HUES48 (cell line): ENCODE results near the gene CDC14A.
"Not testable (repeated sequence)": the region's sequence is repeated elsewhere in the genome, so short reads cannot be mapped to it uniquely, and the experiment has no call there.

ENCODE experiments used
- H3K27ac ChIP-seq: one replicate; pipeline ENCODE4 v1.7.0; 2013; ENCODE audit warnings: low read depth, low read length, inconsistent platforms
- H3K27me3 ChIP-seq: 2 replicates; pipeline ENCODE4 v1.6.1; 2013; ENCODE audit warnings: mild to moderate bottlenecking, low read length; ENCODE audit not compliant: control insufficient read depth, insufficient read depth
- H3K36me3 ChIP-seq: 2 replicates; pipeline ENCODE4 v1.6.1; 2013; ENCODE audit warnings: low read length; ENCODE audit not compliant: control insufficient read depth, insufficient read depth
- H3K4me1 ChIP-seq: 2 replicates; pipeline ENCODE4 v1.6.1; 2013; ENCODE audit warnings: mild to moderate bottlenecking, low read length; ENCODE audit not compliant: control insufficient read depth, insufficient read depth
- H3K4me3 ChIP-seq: 2 replicates; pipeline ENCODE4 v1.5.1; 2013; ENCODE audit warnings: mild to moderate bottlenecking, low read depth, low read length
- H3K9ac ChIP-seq: 2 replicates; pipeline ENCODE4 v1.6.1; 2013; ENCODE audit warnings: mild to moderate bottlenecking, low read depth, low read length, moderate library complexity
- H3K9me3 ChIP-seq: 2 replicates; pipeline ENCODE4 v1.6.1; 2013; ENCODE audit warnings: low read length; ENCODE audit not compliant: control insufficient read depth, insufficient read depth

Gene CDC14A

DNA sequence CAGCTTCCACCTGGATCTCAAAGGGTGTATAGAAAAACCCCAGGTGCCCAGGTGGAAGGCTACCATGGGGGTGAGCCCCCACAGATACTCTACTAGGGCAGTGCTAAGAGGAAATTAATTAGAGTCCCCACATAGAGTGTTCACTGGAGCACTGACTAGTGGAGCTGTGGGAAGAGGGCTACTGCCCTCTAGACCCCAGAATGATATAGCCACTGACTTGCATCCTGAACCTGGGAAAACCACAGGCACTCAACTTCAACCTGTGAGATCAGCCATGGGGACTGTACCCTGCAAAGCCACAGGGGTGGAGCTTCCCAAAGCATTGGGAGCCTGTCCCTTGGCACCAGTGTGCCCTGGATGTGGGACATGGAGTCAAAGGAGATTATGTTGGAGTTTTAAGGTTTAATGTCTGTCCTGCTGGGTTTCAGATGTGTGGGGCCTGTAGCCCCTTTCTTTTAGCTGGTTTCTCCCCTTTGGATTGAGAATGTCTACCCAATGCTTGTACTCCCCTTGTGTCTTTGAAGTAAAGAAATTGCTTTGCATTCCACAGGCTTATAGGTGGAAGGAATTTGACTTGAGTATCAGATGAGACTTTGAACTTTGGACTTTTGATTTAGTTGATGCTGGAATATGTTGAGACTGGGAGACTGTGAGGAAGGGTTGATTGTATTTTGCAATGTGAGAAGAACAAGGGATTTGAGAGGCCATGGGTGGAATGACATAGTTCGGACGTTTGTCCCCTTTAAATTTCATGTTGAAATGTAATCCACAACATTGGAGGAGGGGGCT is 31.8 kb upstream of the CDC14A start:
- H3K9ac ChIP-seq = no peak overlapping the region
- H3K4me1 ChIP-seq = peaks cover 15% of the 10 kb centered on the region
- H3K36me3 ChIP-seq = no peaks in the 10 kb centered on the region
- H3K9me3 ChIP-seq = peaks cover 25% of the 10 kb centered on the region
- H3K4me3 ChIP-seq = no peak overlapping the region
- no peaks in the 10 kb centered on the region for H3K27me3 ChIP-seq
- H3K27ac ChIP-seq = no peak overlapping the region

DNA sequence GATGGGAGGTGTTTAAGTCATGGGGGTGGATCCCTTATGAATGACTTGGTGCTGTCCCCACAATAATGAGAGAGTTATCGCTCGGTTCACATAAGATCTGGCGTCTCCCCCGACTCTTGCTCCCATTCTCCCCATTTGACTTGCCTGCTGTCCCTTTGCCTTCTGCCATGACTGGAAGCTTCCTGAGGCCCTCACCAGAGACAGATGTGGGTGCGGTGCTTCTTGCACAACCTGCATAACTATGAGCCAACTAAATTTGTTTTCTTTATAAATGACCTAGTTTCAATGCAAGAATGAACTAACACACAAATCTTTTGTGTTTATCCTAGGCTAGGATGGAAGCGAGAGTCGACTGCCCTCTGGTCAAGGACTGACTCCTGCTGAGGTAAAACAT is 31.2 kb upstream of the CDC14A start:
- no peak overlapping the region for H3K9ac ChIP-seq
- H3K27ac ChIP-seq = no peak overlapping the region
- peaks cover 20% of the 10 kb centered on the region for H3K9me3 ChIP-seq
- no peaks in the 10 kb centered on the region for H3K27me3 ChIP-seq
- H3K36me3 ChIP-seq = no peaks in the 10 kb centered on the region
- no peak overlapping the region for H3K4me3 ChIP-seq
- H3K4me1 ChIP-seq = peaks cover 18% of the 10 kb centered on the region

DNA sequence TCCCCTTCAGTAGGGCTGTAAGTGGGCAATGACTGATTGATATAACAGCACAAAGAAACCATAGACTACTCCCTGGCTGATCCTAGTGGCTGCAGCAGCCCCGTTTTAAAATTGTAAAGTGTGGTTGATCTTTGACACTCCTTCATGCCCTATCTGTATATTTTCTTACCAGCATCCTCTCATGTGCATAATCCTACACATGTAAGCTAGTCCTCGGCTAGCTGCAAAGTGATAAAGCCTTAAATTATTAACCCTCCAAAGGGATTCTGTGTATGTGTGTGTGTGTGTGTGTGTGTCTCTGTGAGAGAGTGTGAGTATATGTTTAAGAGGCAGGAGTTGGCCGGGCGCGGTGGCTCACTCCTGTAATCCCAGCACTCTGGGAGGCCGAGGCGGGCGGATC is 30.8 kb upstream of the CDC14A start:
- Histone ChIP-seq H3K27me3 (no peaks in the 10 kb centered on the region), H3K36me3 (no peaks in the 10 kb centered on the region)

DNA sequence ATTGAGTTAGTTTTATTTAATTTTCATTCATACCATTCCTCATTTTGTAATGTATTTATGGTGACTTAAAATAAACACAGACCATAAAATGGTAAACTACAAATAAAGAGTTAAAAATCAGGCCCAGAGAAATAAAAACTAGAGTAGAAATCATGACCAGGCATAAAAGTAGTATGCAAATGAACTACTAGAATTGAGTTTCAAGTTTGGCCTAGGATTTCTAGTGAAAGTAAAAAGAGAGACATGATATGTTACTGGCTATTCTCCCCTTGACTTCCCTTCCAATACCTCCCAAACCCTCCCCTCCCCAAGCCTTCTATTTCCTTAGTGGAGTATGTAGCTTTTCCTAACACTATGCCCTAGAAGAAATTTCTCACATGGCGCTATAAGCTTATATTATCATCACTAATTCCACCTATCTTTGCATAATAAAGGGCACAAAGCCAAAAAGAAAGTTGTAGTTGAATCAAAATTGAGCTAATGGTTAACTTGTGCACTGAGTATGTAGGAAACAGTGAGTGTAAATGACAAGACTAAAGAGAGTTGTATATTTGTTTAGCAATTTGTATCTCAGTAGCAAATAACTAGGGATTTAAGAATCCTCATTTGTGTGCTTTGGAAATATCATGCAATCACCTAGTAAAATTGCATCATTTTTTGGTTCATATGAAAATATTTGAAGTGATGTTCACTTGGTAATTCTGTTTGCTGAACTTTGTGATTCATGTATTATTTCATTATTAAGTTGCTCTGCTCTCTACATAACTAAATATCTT is 29.7 kb upstream of the CDC14A start:
- Histone ChIP-seq H3K27me3 (no peaks in the 10 kb centered on the region), H3K4me3 (no peak overlapping the region), H3K36me3 (no peaks in the 10 kb centered on the region), H3K9me3 (peaks cover 13% of the 10 kb centered on the region), H3K9ac (no peak overlapping the region), H3K27ac (no peak overlapping the region), H3K4me1 (peaks cover 18% of the 10 kb centered on the region)

More for the DNA sequence above, 30.8 kb upstream of the CDC14A start:
- H3K9ac ChIP-seq = no peak overlapping the region
- peaks cover 16% of the 10 kb centered on the region for H3K9me3 ChIP-seq
- no peak overlapping the region for H3K4me3 ChIP-seq
- peaks cover 18% of the 10 kb centered on the region for H3K4me1 ChIP-seq
- H3K27ac ChIP-seq = no peak overlapping the region

DNA sequence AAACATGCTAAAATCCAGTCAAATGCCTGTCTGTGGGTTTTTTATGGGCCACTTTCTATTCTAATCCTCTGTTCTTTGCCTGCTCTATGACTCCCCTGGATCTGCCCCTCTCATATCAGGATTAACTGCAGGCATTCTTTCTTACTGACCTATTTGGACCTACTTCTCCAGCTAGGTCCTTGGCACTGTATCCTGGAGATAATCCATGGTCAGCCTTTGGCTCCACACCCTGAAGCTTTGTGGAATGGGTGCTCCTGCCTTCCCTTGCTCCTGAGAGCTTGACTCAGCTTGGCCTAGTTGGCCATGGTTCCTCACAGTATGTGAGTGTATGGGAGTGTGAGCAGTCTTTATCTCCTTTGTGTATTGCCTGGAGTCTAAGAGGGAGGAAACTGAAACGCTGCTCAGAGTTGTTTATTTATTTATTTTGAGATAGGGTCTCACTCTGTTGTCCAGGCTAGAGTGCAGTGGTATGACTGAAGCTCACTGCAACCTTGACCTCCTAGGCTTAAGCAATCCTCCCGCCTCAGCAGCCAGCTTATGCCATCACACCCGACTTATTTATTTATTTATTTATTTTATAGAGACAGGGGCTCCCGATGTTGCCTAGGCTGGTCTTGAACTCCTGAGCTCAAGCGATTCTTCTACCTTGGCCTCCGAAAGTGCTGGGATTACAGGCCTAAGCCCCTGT is 28.7 kb upstream of the CDC14A start:
- H3K27me3 ChIP-seq = no peaks in the 10 kb centered on the region
- H3K4me3 ChIP-seq = no peak overlapping the region
- H3K27ac ChIP-seq = no peak overlapping the region
- peaks cover 18% of the 10 kb centered on the region for H3K4me1 ChIP-seq
- no peaks in the 10 kb centered on the region for H3K36me3 ChIP-seq
- H3K9ac ChIP-seq = no peak overlapping the region
- peaks cover 12% of the 10 kb centered on the region; the same call in 1 of the 2 replicates for H3K9me3 ChIP-seq

DNA sequence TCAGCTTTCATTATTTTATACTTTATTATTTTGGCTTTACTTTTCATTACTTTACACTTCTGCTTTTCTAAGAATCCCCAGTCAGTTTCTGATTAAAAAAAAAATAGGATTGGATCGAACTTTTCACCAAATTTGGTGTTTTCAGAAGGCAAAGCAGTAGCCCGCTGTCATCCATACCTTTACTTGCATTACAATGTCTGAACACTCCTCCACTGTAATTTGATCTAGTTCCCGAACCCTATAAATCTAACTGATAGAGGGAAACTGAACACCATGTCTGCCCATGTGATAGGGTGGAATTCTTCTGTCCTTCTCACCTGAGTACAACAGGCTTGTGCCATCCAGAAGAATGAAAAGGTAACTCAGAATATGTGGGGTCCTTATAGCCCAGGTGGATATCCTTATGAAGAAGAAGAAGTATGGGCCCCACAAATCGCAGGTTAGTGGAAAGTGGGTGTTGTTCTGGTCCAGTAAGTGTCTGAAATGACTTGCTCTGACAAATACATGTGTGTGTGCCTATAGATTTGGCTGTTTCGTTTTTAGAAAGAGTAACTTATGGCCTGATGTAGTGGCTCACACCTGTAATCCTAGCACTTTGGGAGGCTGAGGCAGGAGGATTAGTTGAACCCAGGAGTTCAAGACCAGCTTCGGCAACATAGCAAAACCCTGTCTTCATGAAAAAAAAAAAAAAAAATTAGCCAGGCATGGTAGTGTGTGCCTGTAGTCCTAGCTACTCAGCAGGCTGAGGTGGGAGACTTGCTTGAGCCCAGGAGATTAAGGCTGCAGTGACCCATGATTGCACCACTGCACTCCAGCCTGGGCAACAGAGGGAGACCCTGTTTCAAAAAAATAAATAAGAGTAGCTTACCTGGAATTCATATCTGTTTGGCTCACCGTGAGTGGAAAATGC is 26.6 kb upstream of the CDC14A start:
- H3K27me3 ChIP-seq = no peaks in the 10 kb centered on the region
- H3K9me3 ChIP-seq = no peaks in the 10 kb centered on the region
- H3K27ac ChIP-seq = no peak overlapping the region
- no peak overlapping the region for H3K4me3 ChIP-seq
- H3K4me1 ChIP-seq = peaks cover 18% of the 10 kb centered on the region
- no peak overlapping the region for H3K9ac ChIP-seq
- H3K36me3 ChIP-seq = no peaks in the 10 kb centered on the region

DNA sequence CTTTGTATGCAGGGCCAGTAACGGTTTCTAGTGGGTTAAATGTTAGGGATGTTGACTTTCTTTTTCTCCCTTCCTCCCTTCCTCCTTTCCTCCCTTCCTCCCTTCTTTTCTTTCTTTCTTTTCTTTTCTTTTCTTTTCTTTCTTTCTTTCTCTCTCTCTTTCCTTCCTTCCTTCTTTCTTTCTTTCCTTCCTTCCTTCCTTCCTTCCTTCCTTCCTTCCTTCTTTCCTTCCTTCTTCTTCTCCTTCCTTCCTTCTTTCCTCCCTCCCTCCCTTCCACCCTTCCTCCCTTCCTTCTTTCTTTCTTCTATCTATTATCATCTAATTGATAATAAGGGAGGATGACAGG is 26.0 kb upstream of the CDC14A start:
- H3K4me1 ChIP-seq = peaks cover 18% of the 10 kb centered on the region
- H3K9me3 ChIP-seq, H3K36me3 ChIP-seq, H3K4me3 ChIP-seq, H3K9ac ChIP-seq, H3K27me3 ChIP-seq, H3K27ac ChIP-seq: not testable (repeated sequence)

DNA sequence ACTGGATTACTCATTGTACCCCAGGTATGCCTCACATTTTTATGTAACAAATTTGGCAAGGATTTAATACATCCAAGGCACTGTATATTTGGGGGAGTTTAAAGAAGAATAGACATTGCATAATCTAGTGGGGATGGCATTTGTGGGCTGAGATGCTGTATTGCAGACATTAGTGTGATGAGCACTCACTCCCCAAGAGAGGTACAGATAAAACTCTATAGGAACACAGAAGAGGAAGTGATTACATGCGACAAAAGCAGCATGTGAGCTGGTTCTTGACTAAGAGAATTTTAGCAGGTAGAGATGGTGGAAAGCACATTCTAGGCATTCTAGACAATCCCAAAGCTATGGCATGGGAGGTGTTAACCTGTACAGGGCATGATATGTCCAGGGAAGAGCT is 24.2 kb upstream of the CDC14A start:
- Histone ChIP-seq H3K9me3 (no peaks in the 10 kb centered on the region), H3K36me3 (no peaks in the 10 kb centered on the region), H3K4me3 (no peak overlapping the region), H3K4me1 (peaks cover 13% of the 10 kb centered on the region), H3K27ac (no peak overlapping the region), H3K9ac (no peak overlapping the region), H3K27me3 (no peaks in the 10 kb centered on the region)

DNA sequence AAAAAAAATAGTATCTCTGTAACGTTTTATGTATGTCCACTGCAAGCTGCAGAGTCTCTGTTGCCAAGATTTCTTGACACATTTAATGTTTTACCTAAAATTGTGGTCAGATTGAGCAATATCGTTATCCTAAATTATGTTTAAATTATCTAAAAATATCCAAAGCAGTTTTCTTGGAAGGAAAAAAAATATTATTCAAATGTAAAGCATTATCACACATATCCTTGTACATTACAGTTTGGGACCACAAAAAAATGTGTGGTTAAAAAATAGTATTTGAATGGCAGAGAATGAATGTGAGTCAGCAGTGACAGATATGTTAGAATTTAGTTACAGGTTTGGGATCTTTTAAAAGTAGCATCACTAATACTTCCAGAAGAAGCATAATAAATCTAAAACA is 21.2 kb upstream of the CDC14A start:
- H3K27ac ChIP-seq, H3K4me1 ChIP-seq, H3K4me3 ChIP-seq, H3K9ac ChIP-seq, H3K27me3 ChIP-seq, H3K9me3 ChIP-seq, H3K36me3 ChIP-seq: not testable (repeated sequence)

DNA sequence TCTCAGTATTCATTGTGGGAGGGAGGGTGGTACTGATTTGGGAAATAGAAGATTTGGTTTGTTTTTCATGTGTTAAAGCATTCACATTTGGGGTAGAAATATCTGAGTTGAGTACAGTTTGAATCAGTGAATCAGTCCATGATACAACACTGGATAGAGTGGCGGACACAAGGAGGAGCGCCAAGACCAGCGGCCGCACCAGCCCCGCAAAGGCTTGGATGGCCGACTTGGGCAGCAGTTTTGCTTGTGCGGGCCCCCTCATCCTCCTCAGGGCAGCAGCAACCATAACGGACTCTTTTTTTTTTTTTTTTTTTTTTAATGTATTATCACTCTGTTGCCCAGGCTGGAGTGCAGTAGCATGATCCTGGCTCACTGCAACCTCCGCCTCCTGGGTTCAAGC is 20.0 kb upstream of the CDC14A start:
- Histone ChIP-seq H3K9ac (no peak overlapping the region), H3K27me3 (no peaks in the 10 kb centered on the region), H3K36me3 (no peaks in the 10 kb centered on the region), H3K27ac (no peak overlapping the region), H3K4me1 (no peaks in the 10 kb centered on the region; the same call in 1 of the 2 replicates), H3K9me3 (no peaks in the 10 kb centered on the region), H3K4me3 (no peak overlapping the region)
